DOHH2 (cell line): ENCODE results near the gene CHD9.

Experiments
- CTCF ChIP-seq: fragments of 200-600 bp; sonication (generic); IDR thresholded peaks from one replicate; pipeline ENCODE4 v1.5.1; 2014; ENCODE audit warnings: antibody characterized with exemption, mild to moderate bottlenecking, low read depth, low read length; ENCODE audit not compliant: poor library complexity, severe bottlenecking
- EZH2phosphoT487 ChIP-seq: fragments of 200-600 bp; sonication (generic); IDR thresholded peaks from 2 replicates; pipeline ENCODE4 v1.6.1; 2017; ENCODE audit warnings: borderline replicate concordance, mild to moderate bottlenecking, antibody characterized with exemption, low read length, moderate library complexity, mixed read lengths

DNA sequence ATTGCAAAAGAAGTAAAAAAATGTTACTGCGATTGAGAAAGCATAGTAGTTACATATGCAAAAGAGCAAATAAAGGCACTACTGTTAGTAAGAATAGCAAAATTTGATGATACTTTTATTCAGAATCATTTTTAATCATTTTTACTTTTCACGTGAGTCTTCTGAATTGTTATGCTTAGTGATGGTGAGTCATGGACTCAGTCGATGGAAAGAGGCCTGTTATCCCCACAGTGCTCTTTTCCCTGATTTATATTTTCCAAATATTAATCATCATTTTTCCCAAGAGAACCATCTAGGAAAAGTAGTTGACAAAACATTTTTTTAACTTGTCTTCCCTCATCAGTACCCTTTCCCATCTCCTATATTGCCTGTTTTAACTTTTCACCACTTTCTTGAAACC is 181.1 kb downstream of the CHD9 start:
- TF ChIP-seq CTCF = no peak
- no peak for TF ChIP-seq EZH2phosphoT487
